Epidermal melanocyte (primary cell): Measurements from ENCODE around the gene RAB3C.

Source experiments
- DNase-seq: peaks from one replicate; pipeline ENCODE4 v3.0.0; 2011; ENCODE audit warnings: low spot score; ENCODE audit not compliant: insufficient read length

Gene RAB3C

GRCh38 chr5:58724992-58725391, 142.1 kb downstream of the RAB3C start:
- no peak for DNase-seq

- no peak for DNase-seq
These were observed 148.8 kb downstream of the RAB3C start for GRCh38 chr5:58731641-58732040.

GRCh38 chr5:58735637-58736036, 152.8 kb downstream of the RAB3C start:
- DNase-seq: no peak

GRCh38 chr5:58736214-58736613, 153.3 kb downstream of the RAB3C start:
- no peak for DNase-seq

GRCh38 chr5:58737671-58738070, 154.8 kb downstream of the RAB3C start:
- DNase-seq: no peak

GRCh38 chr5:58738336-58738735, 155.5 kb downstream of the RAB3C start:
- no peak for DNase-seq

- DNase-seq: no peak
These were observed 156.2 kb downstream of the RAB3C start for GRCh38 chr5:58739051-58739450.

- no peak for DNase-seq
These were observed 158.1 kb downstream of the RAB3C start for GRCh38 chr5:58740956-58741355.

- DNase-seq: no peak
These were observed 162.5 kb downstream of the RAB3C start for GRCh38 chr5:58745350-58745749.

- DNase-seq: no peak
These were observed 163.4 kb downstream of the RAB3C start for GRCh38 chr5:58746321-58746720.

GRCh38 chr5:58750036-58750435, 167.2 kb downstream of the RAB3C start:
- DNase-seq: no peak

GRCh38 chr5:58751222-58751837, 168.5 kb downstream of the RAB3C start:
- no peak for DNase-seq

- no peak for DNase-seq
These were observed 169.2 kb downstream of the RAB3C start for GRCh38 chr5:58752104-58752503.

- DNase-seq: no peak
These were observed 170.6 kb downstream of the RAB3C start for GRCh38 chr5:58753446-58753845.

- DNase-seq: no peak
These were observed 171.4 kb downstream of the RAB3C start for GRCh38 chr5:58754250-58754649.

- DNase-seq: no peak
These were observed 172.5 kb downstream of the RAB3C start for GRCh38 chr5:58755397-58755796.

GRCh38 chr5:58759745-58760144, 176.9 kb downstream of the RAB3C start:
- DNase-seq: no peak

- no peak for DNase-seq
These were observed 177.3 kb downstream of the RAB3C start for GRCh38 chr5:58760222-58760621.

GRCh38 chr5:58761407-58761806, 178.5 kb downstream of the RAB3C start:
- DNase-seq: no peak

GRCh38 chr5:58763390-58763789, 180.5 kb downstream of the RAB3C start:
- no peak for DNase-seq

- no peak for DNase-seq
These were observed 181.3 kb downstream of the RAB3C start for GRCh38 chr5:58764199-58764598.

- no peak for DNase-seq
These were observed 182.2 kb downstream of the RAB3C start for GRCh38 chr5:58765058-58765457.

GRCh38 chr5:58767104-58767503, 184.2 kb downstream of the RAB3C start:
- DNase-seq: no peak

- no peak for DNase-seq
These were observed 187.3 kb downstream of the RAB3C start for GRCh38 chr5:58770136-58770535.
